ENCODE data around the gene PRR20G.

DNA sequence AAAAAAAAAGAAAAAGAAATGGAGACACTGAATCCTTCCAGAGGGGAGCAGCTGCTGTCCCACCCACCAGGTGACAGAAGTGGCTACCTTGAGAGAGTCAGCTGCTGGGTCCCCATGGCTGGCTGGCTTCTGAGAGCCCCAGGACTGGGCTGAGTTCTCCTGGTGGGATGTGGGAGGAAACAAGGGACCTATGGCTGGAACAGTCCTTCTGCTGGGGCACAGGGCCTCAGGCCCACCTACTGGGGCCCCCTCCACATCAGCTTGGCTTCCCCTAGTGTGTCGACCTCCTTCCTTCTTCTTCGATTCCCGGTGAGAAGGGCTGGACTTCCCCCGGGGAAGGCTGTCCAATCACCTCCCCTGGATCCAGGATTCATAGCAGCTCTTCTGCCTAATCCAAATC lies 32.3 kb downstream of the PRR20G start:
- TF ChIP-seq, protein P1, sequence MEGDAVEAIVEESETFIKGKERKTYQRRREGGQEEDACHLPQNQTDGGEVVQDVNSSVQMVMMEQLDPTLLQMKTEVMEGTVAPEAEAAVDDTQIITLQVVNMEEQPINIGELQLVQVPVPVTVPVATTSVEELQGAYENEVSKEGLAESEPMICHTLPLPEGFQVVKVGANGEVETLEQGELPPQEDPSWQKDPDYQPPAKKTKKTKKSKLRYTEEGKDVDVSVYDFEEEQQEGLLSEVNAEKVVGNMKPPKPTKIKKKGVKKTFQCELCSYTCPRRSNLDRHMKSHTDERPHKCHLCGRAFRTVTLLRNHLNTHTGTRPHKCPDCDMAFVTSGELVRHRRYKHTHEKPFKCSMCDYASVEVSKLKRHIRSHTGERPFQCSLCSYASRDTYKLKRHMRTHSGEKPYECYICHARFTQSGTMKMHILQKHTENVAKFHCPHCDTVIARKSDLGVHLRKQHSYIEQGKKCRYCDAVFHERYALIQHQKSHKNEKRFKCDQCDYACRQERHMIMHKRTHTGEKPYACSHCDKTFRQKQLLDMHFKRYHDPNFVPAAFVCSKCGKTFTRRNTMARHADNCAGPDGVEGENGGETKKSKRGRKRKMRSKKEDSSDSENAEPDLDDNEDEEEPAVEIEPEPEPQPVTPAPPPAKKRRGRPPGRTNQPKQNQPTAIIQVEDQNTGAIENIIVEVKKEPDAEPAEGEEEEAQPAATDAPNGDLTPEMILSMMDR (IDR thresholded peaks at IDR 0.05): no peak
- no peak for TF ChIP-seq POLR2A (IDR thresholded peaks at IDR 0.05)
